ENCODE measurements around the gene HORMAD2. TPM values are rescaled to one million over a fixed set of nuclear protein-coding genes. Genes with fewer than 3 reads are reported as not detected.

The HORMAD2 gene
- total and polyA plus RNA-seq, 2 donors (not counting 1 experiment from before 2014, with no cell fraction given), result not detected

DNA sequence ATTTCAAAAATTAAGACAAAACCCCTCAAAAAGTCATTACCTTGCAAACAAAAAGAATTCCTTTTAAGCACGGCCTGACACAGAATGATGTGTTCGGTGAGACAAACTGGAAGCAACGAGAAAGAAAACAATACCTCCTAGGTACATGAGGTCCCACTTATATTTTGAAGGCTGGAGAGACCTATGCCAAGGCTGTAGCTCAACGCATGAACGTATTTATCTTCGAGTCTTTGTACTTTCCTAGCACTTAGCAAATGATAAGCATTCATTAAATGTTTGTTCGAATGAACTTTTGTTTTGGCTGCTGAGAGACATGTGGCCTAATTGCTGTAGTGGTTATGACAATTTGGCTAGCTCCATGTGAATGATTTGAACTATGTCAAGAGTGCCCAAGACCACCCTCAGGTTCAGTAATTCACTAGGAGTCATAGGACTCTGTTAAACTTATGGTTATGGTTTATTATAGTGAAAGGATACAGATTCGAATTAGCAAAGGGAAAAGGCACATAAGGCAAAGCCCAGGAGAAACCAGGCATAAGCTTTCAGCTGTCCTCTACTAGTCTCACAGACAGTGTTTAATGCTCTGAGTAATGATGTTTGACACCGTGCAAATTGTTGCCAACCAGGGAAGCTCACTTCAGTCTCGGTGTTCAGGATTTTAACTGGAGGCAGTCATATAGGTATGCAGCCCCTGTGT is 26.0 kb upstream of the HORMAD2 start:
- Histone ChIP-seq H3K27ac (ENCODE audit: insufficient read depth, low read length) (no peak overlapping the region), H3K79me2 (ENCODE audit: control insufficient read depth, insufficient read depth, low read length) (no peaks in the 10 kb centered on the region)
- no peak for DNase-seq (ENCODE audit: low read depth in 2 of 2)

DNA sequence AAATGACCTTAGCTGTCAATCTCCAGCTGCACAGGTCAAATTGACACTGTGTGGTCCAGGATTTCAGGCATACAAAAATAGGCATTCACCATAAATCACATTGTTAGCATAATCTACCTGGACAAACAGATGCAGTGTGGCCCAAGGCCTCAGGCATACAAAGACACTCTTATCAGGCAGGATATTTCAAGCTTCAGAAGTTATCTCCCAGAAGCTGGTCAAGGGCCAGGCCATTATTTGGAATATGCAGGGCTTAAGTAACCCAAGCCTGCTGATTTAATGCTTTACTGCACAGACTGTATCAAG is 25.5 kb upstream of the HORMAD2 start:
- H3K9ac ChIP-seq (ENCODE audit: insufficient read depth, low read length), result no peak overlapping the region
- no peaks in the 10 kb centered on the region for H3K27me3 ChIP-seq (ENCODE audit: control insufficient read depth, insufficient read depth, low read length)
- no peaks in the 10 kb centered on the region for H3K9me3 ChIP-seq (ENCODE audit: control insufficient read depth, insufficient read depth, low read depth, low read length)
- no peak overlapping the region for H3K27ac ChIP-seq (ENCODE audit: insufficient read depth, low read length)
- no peak for TF ChIP-seq EZH2 (IDR thresholded peaks at IDR 0.05; ENCODE audit: low read length, missing control alignments)
- TF ChIP-seq, protein P1, sequence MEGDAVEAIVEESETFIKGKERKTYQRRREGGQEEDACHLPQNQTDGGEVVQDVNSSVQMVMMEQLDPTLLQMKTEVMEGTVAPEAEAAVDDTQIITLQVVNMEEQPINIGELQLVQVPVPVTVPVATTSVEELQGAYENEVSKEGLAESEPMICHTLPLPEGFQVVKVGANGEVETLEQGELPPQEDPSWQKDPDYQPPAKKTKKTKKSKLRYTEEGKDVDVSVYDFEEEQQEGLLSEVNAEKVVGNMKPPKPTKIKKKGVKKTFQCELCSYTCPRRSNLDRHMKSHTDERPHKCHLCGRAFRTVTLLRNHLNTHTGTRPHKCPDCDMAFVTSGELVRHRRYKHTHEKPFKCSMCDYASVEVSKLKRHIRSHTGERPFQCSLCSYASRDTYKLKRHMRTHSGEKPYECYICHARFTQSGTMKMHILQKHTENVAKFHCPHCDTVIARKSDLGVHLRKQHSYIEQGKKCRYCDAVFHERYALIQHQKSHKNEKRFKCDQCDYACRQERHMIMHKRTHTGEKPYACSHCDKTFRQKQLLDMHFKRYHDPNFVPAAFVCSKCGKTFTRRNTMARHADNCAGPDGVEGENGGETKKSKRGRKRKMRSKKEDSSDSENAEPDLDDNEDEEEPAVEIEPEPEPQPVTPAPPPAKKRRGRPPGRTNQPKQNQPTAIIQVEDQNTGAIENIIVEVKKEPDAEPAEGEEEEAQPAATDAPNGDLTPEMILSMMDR (conservative IDR thresholded peaks at IDR 0.05 in 1 of 2, IDR thresholded peaks at IDR 0.05 in 1 of 2; ENCODE audit: low read depth in 1 of 2, low read length in 2 of 2), result no peak
- H2AFZ ChIP-seq (ENCODE audit: low read length), result no peak overlapping the region
- no peak overlapping the region for H3K4me2 ChIP-seq (ENCODE audit: extremely low read depth, insufficient read depth, low read length)
- H3K79me2 ChIP-seq (ENCODE audit: control insufficient read depth, insufficient read depth, low read length), result no peaks in the 10 kb centered on the region
- DNase-seq (ENCODE audit: low read depth in 2 of 2), result no peak
- H4K20me1 ChIP-seq (ENCODE audit: control insufficient read depth, extremely low read depth, insufficient read depth, low read length), result no peaks in the 10 kb centered on the region
- H3K4me1 ChIP-seq (ENCODE audit: control insufficient read depth, extremely low read depth, insufficient read depth, low read length), result no peaks in the 10 kb centered on the region
- H3K36me3 ChIP-seq (ENCODE audit: control insufficient read depth, insufficient read depth, low read length), result no peaks in the 10 kb centered on the region
- no peak overlapping the region for H3K4me3 ChIP-seq (replicated peaks in 1 of 4; ENCODE audit: control extremely low read depth in 1 of 4, insufficient read depth in 1 of 4, low read depth in 3 of 4, low read length in 4 of 4)

More for the DNA sequence above, 26.0 kb upstream of the HORMAD2 start:
- no peak overlapping the region for H2AFZ ChIP-seq (ENCODE audit: low read length)
- H3K36me3 ChIP-seq (ENCODE audit: control insufficient read depth, insufficient read depth, low read length), result no peaks in the 10 kb centered on the region
- H3K4me3 ChIP-seq (replicated peaks in 1 of 4; ENCODE audit: control extremely low read depth in 1 of 4, insufficient read depth in 1 of 4, low read depth in 3 of 4, low read length in 4 of 4), result no peak overlapping the region
- TF ChIP-seq, protein P1 (conservative IDR thresholded peaks at IDR 0.05 in 1 of 2, IDR thresholded peaks at IDR 0.05 in 1 of 2; ENCODE audit: low read depth in 1 of 2, low read length in 2 of 2), result no peak
- TF ChIP-seq EZH2 (IDR thresholded peaks at IDR 0.05; ENCODE audit: low read length, missing control alignments), result no peak
- no peak overlapping the region for H3K9ac ChIP-seq (ENCODE audit: insufficient read depth, low read length)
- no peaks in the 10 kb centered on the region for H3K9me3 ChIP-seq (ENCODE audit: control insufficient read depth, insufficient read depth, low read depth, low read length)
- no peaks in the 10 kb centered on the region for H3K27me3 ChIP-seq (ENCODE audit: control insufficient read depth, insufficient read depth, low read length)
- H3K4me1 ChIP-seq (ENCODE audit: control insufficient read depth, extremely low read depth, insufficient read depth, low read length), result no peaks in the 10 kb centered on the region
- no peaks in the 10 kb centered on the region for H4K20me1 ChIP-seq (ENCODE audit: control insufficient read depth, extremely low read depth, insufficient read depth, low read length)
- H3K4me2 ChIP-seq (ENCODE audit: extremely low read depth, insufficient read depth, low read length), result no peak overlapping the region

DNA sequence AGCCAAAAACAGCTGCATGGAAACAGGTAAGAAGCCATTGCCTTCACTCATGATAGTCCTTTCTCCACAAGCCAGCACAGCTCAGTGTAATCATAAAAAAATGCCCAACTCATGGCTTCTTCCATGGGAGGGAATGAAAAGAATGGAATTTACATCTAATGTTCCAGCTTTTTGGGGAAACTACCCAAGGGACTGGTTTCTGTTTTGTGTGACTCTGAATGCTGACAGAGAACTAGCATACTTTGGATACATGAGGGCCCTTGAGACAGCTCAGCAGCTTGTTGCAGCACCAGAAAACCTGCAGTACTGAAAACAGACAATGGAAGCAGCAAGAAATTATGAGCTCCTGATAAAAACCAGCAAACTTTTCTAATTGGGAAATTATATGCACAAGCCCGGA is 24.2 kb upstream of the HORMAD2 start:
- Histone ChIP-seq H3K36me3 (ENCODE audit: control insufficient read depth, insufficient read depth, low read length) (no peaks in the 10 kb centered on the region), H3K4me3 (replicated peaks in 1 of 4; ENCODE audit: control extremely low read depth in 1 of 4, insufficient read depth in 1 of 4, low read depth in 3 of 4, low read length in 4 of 4) (no peak overlapping the region), H3K27ac (ENCODE audit: insufficient read depth, low read length) (no peak overlapping the region), H3K9ac (ENCODE audit: insufficient read depth, low read length) (no peak overlapping the region), H3K9me3 (ENCODE audit: control insufficient read depth, insufficient read depth, low read depth, low read length) (no peaks in the 10 kb centered on the region), H3K27me3 (ENCODE audit: control insufficient read depth, insufficient read depth, low read length) (no peaks in the 10 kb centered on the region), H2AFZ (ENCODE audit: low read length) (no peak overlapping the region), H3K79me2 (ENCODE audit: control insufficient read depth, insufficient read depth, low read length) (no peaks in the 10 kb centered on the region), H3K4me1 (ENCODE audit: control insufficient read depth, extremely low read depth, insufficient read depth, low read length) (no peaks in the 10 kb centered on the region), H3K4me2 (ENCODE audit: extremely low read depth, insufficient read depth, low read length) (no peak overlapping the region), H4K20me1 (ENCODE audit: control insufficient read depth, extremely low read depth, insufficient read depth, low read length) (no peaks in the 10 kb centered on the region)
- TF ChIP-seq, protein P1 (conservative IDR thresholded peaks at IDR 0.05 in 1 of 2, IDR thresholded peaks at IDR 0.05 in 1 of 2; ENCODE audit: low read depth in 1 of 2, low read length in 2 of 2), result no peak
- no peak for TF ChIP-seq EZH2 (IDR thresholded peaks at IDR 0.05; ENCODE audit: low read length, missing control alignments)
- no peak for DNase-seq (ENCODE audit: low read depth in 2 of 2)
